GM12878 (cell line): ENCODE measurements around the gene ANXA4. TPM values are rescaled to one million over a fixed set of nuclear protein-coding genes. Genes with fewer than 3 reads are reported as not detected.

Source experiments
- ATF3 ChIP-seq: IDR thresholded peaks from 2 replicates; pipeline ENCODE4 v1.6.1; 2011; ENCODE audit warnings: low read depth, mild to moderate bottlenecking, low read length, moderate library complexity, borderline replicate concordance; ENCODE audit errors: extremely low read depth
- ATF7 ChIP-seq: fragments of 450-650 bp; IDR thresholded peaks from 2 replicates; pipeline ENCODE4 v1.6.1; 2016; ENCODE audit warnings: low read depth, mild to moderate bottlenecking
- BCL11A ChIP-seq: IDR thresholded peaks from 2 replicates; pipeline ENCODE4 v1.6.1; 2011; ENCODE audit warnings: low read depth, low read length
- CEBPB ChIP-seq, 2 experiments: fragments of 150-350 bp in 1 of 2; IDR thresholded peaks; 2 replicates each; pipeline ENCODE4 v1.6.1; 2012 to 2014; ENCODE audit warnings: low read depth in 2 of 2, low read length in 2 of 2, borderline replicate concordance in 1 of 2, inconsistent platforms in 1 of 2
- DPF2 ChIP-seq: fragments of 450-650 bp; IDR thresholded peaks from 2 replicates; pipeline ENCODE4 v1.6.1; 2017; ENCODE audit warnings: mild to moderate bottlenecking
- HDGF ChIP-seq: fragments of 450-650 bp; IDR thresholded peaks from 2 replicates; pipeline ENCODE4 v1.6.1; 2016; ENCODE audit warnings: antibody characterized with exemption
- KLF5 ChIP-seq: fragments of 450-650 bp; IDR thresholded peaks from 2 replicates; pipeline ENCODE4 v1.6.1; 2014; ENCODE audit warnings: mild to moderate bottlenecking; ENCODE audit not compliant: partially characterized antibody
- MAX ChIP-seq: IDR thresholded peaks from 2 replicates; pipeline ENCODE4 v1.6.1; 2012; ENCODE audit warnings: low read depth, low read length, improper control_type of control experiment
- MYC ChIP-seq: IDR thresholded peaks from 2 replicates; pipeline ENCODE4 v1.6.1; 2011; ENCODE audit warnings: mild to moderate bottlenecking, low read length, moderate library complexity, inconsistent platforms; ENCODE audit not compliant: insufficient read depth, insufficient replicate concordance, insufficient read length, severe bottlenecking
- NFXL1 ChIP-seq: fragments of 450-650 bp; IDR thresholded peaks from 2 replicates; pipeline ENCODE4 v1.6.1; 2017; ENCODE audit warnings: antibody characterized with exemption, mild to moderate bottlenecking, borderline replicate concordance
- PAX8 ChIP-seq: fragments of 450-650 bp; IDR thresholded peaks from 2 replicates; pipeline ENCODE4 v1.6.1; 2017; ENCODE audit warnings: mild to moderate bottlenecking, moderate library complexity
- PML ChIP-seq: IDR thresholded peaks from 2 replicates; pipeline ENCODE4 v1.6.1; 2012; ENCODE audit warnings: low read length, inconsistent platforms
- POLR2A ChIP-seq: IDR thresholded peaks from 2 replicates; pipeline ENCODE4 v1.6.1; 2011; ENCODE audit warnings: low read depth, mild to moderate bottlenecking, low read length
- RELA ChIP-seq: fragments of 450-650 bp; IDR thresholded peaks from 2 replicates; pipeline ENCODE4 v1.8.0; 2014; ENCODE audit warnings: borderline replicate concordance; ENCODE audit not compliant: partially characterized antibody
- USF2 ChIP-seq: IDR thresholded peaks from 2 replicates; pipeline ENCODE4 v1.6.1; 2011; ENCODE audit warnings: low read depth, low read length, improper control_type of control experiment, borderline replicate concordance
- WRNIP1 ChIP-seq: IDR thresholded peaks from 2 replicates; pipeline ENCODE4 v1.6.1; 2011; ENCODE audit warnings: low read depth, low read length, improper control_type of control experiment, borderline replicate concordance
- ZBED1 ChIP-seq: IDR thresholded peaks from 2 replicates; pipeline ENCODE4 v1.6.1; 2016; ENCODE audit warnings: borderline replicate concordance
- polyA plus RNA-seq, 11 experiments: library from polyadenylated mRNA; depleted of rRNA in 4 of 11; unstranded in 6 of 11; stranded (reverse) in 5 of 11; fragments of >200 nt; fragmentation: Nextera tagmentation in 4 of 11; fragmentation: Illumina TruSeq in 1 of 11; extraction: Ambion mirVana in 4 of 11; extraction: Trizol in 1 of 11; gene quantifications; 1 replicate in 1 of 11; 2 replicates in 10 of 11; pipeline versions ENCODE4 v1.2.1 to v1.2.3, GENCODE V29; 2011 to 2016; ENCODE audit warnings: inconsistent platforms in 2 of 11, missing spikeins in 2 of 11, low read depth in 1 of 11
- total RNA-seq, 4 experiments: library from RNA; depleted of rRNA in 3 of 4; stranded (reverse); fragments of >200 nt in 3 of 4; fragmentation: Illumina TruSeq in 1 of 4; extraction: Trizol in 1 of 4; gene quantifications; 2 replicates each; pipeline versions ENCODE4 v1.2.1 to v1.2.3, GENCODE V29; 2013 to 2021
- TF ChIP-seq, protein P1 (sequence below): IDR thresholded peaks from 2 replicates; pipeline ENCODE4 v1.6.1; 2011; ENCODE audit warnings: borderline replicate concordance, low read depth, mild to moderate bottlenecking, moderate library complexity, low read length; ENCODE audit not compliant: insufficient read depth, poor library complexity, severe bottlenecking
- TF ChIP-seq, protein P2 (sequence below): fragments of 450-650 bp; IDR thresholded peaks from 2 replicates; pipeline ENCODE4 v1.6.1; 2014; ENCODE audit warnings: mild to moderate bottlenecking
- TF ChIP-seq, protein P3 (sequence below): fragments of 450-650 bp; IDR thresholded peaks from 2 replicates; pipeline ENCODE4 v1.6.1; 2016; ENCODE audit warnings: mild to moderate bottlenecking, moderate library complexity, borderline replicate concordance

Gene ANXA4
- total and polyA plus RNA-seq, 10 of the 15 experiments (the other 5 are each of a cell fraction or from before 2014, with no cell fraction given): 16.3 to 97.2 (median 71.0) TPM

GRCh38 chr2:69774984-69775982, 33.3 kb downstream of the ANXA4 start (continued):
- TF ChIP-seq, protein P1, sequence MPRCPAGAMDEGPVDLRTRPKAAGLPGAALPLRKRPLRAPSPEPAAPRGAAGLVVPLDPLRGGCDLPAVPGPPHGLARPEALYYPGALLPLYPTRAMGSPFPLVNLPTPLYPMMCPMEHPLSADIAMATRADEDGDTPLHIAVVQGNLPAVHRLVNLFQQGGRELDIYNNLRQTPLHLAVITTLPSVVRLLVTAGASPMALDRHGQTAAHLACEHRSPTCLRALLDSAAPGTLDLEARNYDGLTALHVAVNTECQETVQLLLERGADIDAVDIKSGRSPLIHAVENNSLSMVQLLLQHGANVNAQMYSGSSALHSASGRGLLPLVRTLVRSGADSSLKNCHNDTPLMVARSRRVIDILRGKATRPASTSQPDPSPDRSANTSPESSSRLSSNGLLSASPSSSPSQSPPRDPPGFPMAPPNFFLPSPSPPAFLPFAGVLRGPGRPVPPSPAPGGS: peak; percentile 18
- no peak for TF ChIP-seq ATF7
- TF ChIP-seq PAX8: no peak
- TF ChIP-seq USF2: no peak
- TF ChIP-seq ZBED1: no peak
- TF ChIP-seq, protein P2, sequence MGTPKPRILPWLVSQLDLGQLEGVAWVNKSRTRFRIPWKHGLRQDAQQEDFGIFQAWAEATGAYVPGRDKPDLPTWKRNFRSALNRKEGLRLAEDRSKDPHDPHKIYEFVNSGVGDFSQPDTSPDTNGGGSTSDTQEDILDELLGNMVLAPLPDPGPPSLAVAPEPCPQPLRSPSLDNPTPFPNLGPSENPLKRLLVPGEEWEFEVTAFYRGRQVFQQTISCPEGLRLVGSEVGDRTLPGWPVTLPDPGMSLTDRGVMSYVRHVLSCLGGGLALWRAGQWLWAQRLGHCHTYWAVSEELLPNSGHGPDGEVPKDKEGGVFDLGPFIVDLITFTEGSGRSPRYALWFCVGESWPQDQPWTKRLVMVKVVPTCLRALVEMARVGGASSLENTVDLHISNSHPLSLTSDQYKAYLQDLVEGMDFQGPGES: no peak
- TF ChIP-seq PML: no peak
- no peak; the same call in 1 of the 2 replicates for TF ChIP-seq DPF2
- no peak for TF ChIP-seq MAX
- TF ChIP-seq, protein P3, sequence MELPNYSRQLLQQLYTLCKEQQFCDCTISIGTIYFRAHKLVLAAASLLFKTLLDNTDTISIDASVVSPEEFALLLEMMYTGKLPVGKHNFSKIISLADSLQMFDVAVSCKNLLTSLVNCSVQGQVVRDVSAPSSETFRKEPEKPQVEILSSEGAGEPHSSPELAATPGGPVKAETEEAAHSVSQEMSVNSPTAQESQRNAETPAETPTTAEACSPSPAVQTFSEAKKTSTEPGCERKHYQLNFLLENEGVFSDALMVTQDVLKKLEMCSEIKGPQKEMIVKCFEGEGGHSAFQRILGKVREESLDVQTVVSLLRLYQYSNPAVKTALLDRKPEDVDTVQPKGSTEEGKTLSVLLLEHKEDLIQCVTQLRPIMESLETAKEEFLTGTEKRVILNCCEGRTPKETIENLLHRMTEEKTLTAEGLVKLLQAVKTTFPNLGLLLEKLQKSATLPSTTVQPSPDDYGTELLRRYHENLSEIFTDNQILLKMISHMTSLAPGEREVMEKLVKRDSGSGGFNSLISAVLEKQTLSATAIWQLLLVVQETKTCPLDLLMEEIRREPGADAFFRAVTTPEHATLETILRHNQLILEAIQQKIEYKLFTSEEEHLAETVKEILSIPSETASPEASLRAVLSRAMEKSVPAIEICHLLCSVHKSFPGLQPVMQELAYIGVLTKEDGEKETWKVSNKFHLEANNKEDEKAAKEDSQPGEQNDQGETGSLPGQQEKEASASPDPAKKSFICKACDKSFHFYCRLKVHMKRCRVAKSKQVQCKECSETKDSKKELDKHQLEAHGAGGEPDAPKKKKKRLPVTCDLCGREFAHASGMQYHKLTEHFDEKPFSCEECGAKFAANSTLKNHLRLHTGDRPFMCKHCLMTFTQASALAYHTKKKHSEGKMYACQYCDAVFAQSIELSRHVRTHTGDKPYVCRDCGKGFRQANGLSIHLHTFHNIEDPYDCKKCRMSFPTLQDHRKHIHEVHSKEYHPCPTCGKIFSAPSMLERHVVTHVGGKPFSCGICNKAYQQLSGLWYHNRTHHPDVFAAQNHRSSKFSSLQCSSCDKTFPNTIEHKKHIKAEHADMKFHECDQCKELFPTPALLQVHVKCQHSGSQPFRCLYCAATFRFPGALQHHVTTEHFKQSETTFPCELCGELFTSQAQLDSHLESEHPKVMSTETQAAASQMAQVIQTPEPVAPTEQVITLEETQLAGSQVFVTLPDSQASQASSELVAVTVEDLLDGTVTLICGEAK: no peak
- TF ChIP-seq ATF3: no peak
- TF ChIP-seq BCL11A: peak; percentile 68
- TF ChIP-seq HDGF: no peak
- TF ChIP-seq MYC: no peak
- TF ChIP-seq CEBPB (IDR thresholded peaks at IDR 0.05; ENCODE audit: borderline replicate concordance in 1 of 2, low read depth in 2 of 2, low read length in 2 of 2): no peak
- TF ChIP-seq NFXL1: no peak
- no peak for TF ChIP-seq KLF5
- no peak for TF ChIP-seq WRNIP1
- no peak for TF ChIP-seq RELA
- no peak for TF ChIP-seq POLR2A
